Activated CD4-positive, alpha-beta memory T cell treated with anti-CD3 and anti-CD28 coated beads for 36 hours (primary cell): ENCODE data around the gene OR11A1. TPM values are rescaled to one million over a fixed set of nuclear protein-coding genes. Genes with fewer than 3 reads are reported as not detected.

ENCODE experiments used
- CTCF ChIA-PET: fragments of 350-600 bp; sonication (Branson Sonifier 250); formaldehyde crosslinking; loops from one replicate; lab custom pipeline; 2021; ENCODE audit warnings: antibody characterized with exemption, inconsistent platforms; lab: Charles Lee
- POLR2A ChIA-PET: fragments of 350-600 bp; sonication (Branson Sonifier 250); formaldehyde crosslinking; loops from one replicate; lab custom pipeline; 2021; ENCODE audit warnings: antibody characterized with exemption; lab: Charles Lee
- DNase-seq: peaks from one replicate; pipeline ENCODE4 v3.0.0-alpha.2; 2020
- H3K27ac Mint-ChIP-seq: one replicate; pipeline ENCODE4 v1.8.0; 2021; ENCODE audit warnings: mixed read lengths
- H3K27me3 Mint-ChIP-seq: one replicate; pipeline ENCODE4 v1.8.0; 2021; ENCODE audit warnings: mixed read lengths
- H3K36me3 Mint-ChIP-seq: one replicate; pipeline ENCODE4 v1.8.0; 2021; ENCODE audit warnings: mixed read lengths
- H3K4me1 Mint-ChIP-seq: one replicate; pipeline ENCODE4 v1.8.0; 2021; ENCODE audit warnings: low read depth, mixed read lengths
- H3K4me3 Mint-ChIP-seq: one replicate; pipeline ENCODE4 v1.8.0; 2021; ENCODE audit warnings: mild to moderate bottlenecking, mixed read lengths
- H3K9me3 Mint-ChIP-seq: one replicate; pipeline ENCODE4 v1.8.0; 2021; ENCODE audit warnings: mixed read lengths
- intact Hi-C: fragments of 100-400 bp; cut with micrococcal nuclease; formaldehyde crosslinking; loops from one replicate; pipeline ENCODE4 v1.15.1; 2023
- total RNA-seq, 2 experiments: library from RNA; stranded (reverse); gene quantifications; one replicate each; pipeline ENCODE4 v1.2.3, GENCODE V29; 2021

OR11A1 gene, protein sequence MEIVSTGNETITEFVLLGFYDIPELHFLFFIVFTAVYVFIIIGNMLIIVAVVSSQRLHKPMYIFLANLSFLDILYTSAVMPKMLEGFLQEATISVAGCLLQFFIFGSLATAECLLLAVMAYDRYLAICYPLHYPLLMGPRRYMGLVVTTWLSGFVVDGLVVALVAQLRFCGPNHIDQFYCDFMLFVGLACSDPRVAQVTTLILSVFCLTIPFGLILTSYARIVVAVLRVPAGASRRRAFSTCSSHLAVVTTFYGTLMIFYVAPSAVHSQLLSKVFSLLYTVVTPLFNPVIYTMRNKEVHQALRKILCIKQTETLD
- total RNA-seq: not detected

DNA sequence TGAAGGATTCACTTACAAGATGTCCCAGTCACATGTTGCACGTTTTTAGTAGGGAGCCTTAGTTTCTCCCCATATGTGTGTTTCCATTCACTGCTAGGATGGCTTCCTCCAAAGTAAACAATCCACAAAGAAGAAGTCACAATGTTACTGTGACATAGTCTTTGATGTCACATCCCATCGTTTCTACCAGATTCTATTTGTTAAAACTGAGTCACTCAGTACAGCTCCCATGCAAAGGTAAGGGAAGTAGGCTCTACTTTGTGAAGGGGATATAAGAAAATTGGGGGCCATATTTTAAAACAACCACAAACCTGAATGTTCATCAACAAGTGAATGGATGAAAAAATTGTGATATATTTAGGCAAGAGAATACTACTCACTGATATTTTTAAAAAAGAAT lies at the start of gene OR11A1, which contains the start of gene OR2H1:
Gene OR11A1 (minus strand): TSS at position 101 of the 400 bp plus-strand sequence. CDS start 29,430 bp downstream, outside the sequence.
Gene OR2H1 (plus strand): TSS at position 185 of the 400 bp plus-strand sequence. CDS start 4,615 bp downstream, outside the sequence.
- ChIA-PET CTCF (no interaction called here), POLR2A (no interaction called here)
- no peak for DNase-seq
- H3K4me3 Mint-ChIP-seq: no peak within 1 kb of the TSS
- H3K27me3 Mint-ChIP-seq: peaks cover 15% of the 10 kb centered on the region
- intact Hi-C loops: no loop called here
- H3K4me1 Mint-ChIP-seq: no peaks in the 10 kb centered on the region
- H3K36me3 Mint-ChIP-seq: no peaks in the 10 kb centered on the region
- no peak within 1 kb of the TSS for H3K27ac Mint-ChIP-seq
- H3K9me3 Mint-ChIP-seq: no peaks in the 10 kb centered on the region

DNA sequence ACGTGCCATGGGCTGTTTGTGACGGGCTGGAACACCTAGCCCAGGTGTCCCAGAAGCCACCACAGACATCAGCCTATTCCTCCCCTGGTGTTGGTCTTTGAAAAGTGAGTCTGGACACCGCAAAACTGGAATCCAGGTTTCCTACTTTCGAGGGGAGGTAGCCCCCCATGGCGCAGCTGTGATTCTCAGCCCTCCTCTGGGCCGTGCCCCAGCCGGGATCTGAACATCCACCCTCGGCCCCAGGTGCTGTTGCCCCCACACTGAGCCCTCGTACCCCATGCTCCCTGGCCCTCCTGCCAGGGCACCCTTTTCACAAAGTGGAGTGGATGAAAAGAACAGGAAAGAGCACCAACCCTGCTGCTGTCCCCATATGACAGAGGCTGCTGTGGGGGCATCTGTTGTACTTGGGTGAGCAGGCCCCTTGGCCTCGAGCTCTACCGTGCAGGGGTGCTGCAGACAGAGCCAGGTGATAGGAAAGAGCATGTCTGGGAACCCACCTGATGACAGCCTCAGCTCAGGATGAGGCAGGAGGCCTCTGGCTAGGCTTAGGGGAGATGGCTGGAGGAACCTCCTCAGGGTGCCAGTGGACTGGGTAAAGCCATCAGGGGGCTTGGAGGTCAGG lies 49.7 kb upstream of the OR11A1 start:
- POLR2A ChIA-PET: no interaction called here
- intact Hi-C loops: no loop called here
- H3K4me3 Mint-ChIP-seq: no peak overlapping the region

DNA sequence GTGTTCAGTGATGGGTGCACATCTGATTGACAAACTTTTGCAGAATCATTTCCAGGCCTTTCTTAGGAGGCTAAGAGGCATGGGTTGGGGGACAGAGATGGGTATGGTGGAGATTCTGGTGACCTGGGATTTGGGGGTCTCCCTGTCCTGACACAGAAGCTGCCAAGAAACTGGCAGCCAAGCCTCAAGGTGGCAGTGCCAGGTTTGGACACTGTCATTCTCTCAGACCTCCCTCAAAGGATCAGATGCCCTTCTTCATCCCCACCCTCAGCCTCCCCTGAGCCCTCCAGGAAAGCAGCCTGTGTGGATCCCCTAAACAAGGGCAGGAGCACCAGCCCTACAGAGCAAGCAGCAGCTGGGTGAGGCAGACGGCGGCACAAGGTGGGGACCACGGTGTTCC lies 48.9 kb upstream of the OR11A1 start:
- ChIA-PET POLR2A (no interaction called here), CTCF (no interaction called here)
- H3K27ac Mint-ChIP-seq: no peak overlapping the region
- no peaks in the 10 kb centered on the region for H3K4me1 Mint-ChIP-seq
- DNase-seq: no peak
- H3K27me3 Mint-ChIP-seq: peaks cover 8% of the 10 kb centered on the region
- no peaks in the 10 kb centered on the region for H3K36me3 Mint-ChIP-seq
- no peak overlapping the region for H3K4me3 Mint-ChIP-seq
- intact Hi-C loops: no loop called here
- H3K9me3 Mint-ChIP-seq: no peaks in the 10 kb centered on the region

More for the DNA sequence above, 49.7 kb upstream of the OR11A1 start:
- H3K4me1 Mint-ChIP-seq: no peaks in the 10 kb centered on the region
- no peak for DNase-seq
- no peaks in the 10 kb centered on the region for H3K36me3 Mint-ChIP-seq
- no peaks in the 10 kb centered on the region for H3K9me3 Mint-ChIP-seq
- peaks cover 8% of the 10 kb centered on the region for H3K27me3 Mint-ChIP-seq
- no peak overlapping the region for H3K27ac Mint-ChIP-seq
- CTCF ChIA-PET: no interaction called here

DNA sequence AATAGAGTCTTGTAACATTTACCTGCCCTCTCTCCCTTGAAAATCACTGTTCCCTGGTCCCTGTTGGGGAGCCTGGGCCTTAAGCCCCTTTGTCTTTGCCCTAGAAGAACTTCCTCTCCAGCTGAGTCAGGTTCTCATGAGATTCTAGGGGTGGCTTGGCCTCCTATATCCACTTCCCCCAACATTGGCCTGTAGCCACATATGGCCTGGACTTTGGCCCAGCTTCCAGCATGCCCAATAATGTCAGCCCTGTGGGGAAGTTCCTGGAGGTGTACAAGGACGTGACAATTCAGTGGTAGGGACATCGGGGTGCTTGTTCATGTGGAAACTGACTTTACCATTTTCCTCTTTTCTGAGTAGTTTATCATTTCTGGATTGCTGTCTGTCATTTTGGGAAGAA lies 48.1 kb upstream of the OR11A1 start:
- H3K27me3 Mint-ChIP-seq: peaks cover 11% of the 10 kb centered on the region
- DNase-seq: no peak
- intact Hi-C loops: no loop called here
- H3K36me3 Mint-ChIP-seq: no peaks in the 10 kb centered on the region
- H3K27ac Mint-ChIP-seq: no peak overlapping the region
- H3K4me3 Mint-ChIP-seq: no peak overlapping the region
- no peaks in the 10 kb centered on the region for H3K9me3 Mint-ChIP-seq
- CTCF ChIA-PET: no interaction called here
- POLR2A ChIA-PET: no interaction called here
- no peaks in the 10 kb centered on the region for H3K4me1 Mint-ChIP-seq

DNA sequence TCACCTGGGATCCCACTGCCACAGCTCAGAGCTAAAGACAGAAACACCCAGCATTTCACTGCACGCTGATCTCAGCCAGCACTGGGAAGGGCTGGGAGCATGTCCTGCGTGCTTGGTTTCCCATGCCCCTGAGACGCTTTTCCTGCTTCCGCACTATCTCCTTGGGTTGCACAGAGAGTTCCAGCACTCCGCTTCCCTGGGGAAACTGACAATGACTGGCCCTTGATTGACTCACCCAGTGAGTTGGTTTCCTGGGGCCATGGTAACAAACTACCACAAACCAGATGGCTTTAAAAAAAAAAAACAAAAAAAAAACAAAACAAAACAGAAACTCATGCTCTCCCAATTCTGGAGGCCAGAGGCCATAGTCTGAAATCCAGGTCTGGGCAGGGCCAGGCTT lies 45.7 kb upstream of the OR11A1 start:
- Mint-ChIP-seq H3K27ac (no peak overlapping the region), H3K4me3 (no peak overlapping the region), H3K27me3 (peaks cover 18% of the 10 kb centered on the region), H3K36me3 (no peaks in the 10 kb centered on the region), H3K4me1 (no peaks in the 10 kb centered on the region), H3K9me3 (no peaks in the 10 kb centered on the region)
- ChIA-PET CTCF (no interaction called here), POLR2A (no interaction called here)
- intact Hi-C loops: no loop called here
- no peak for DNase-seq

DNA sequence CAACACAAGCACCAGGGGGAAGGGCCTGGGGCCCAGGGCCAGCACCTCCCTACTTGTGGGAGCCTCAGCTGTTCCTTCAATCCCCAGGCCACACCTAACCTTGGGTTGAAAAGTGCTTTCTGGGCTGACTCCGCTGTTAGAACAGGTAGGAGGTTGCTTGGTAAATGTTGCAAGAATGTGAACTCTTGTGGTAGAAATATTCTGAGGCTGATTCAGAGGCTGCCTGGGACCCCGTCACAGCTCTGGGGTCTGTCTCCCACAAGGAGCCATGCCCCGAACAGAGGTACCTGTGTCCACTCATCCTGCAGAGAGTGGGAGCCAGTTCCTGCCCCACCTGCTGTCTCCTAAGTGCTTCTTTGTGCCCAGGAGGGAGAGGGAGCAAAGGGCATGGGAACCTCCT lies 45.3 kb upstream of the OR11A1 start:
- Mint-ChIP-seq H3K9me3 (no peaks in the 10 kb centered on the region), H3K4me1 (no peaks in the 10 kb centered on the region), H3K27ac (no peak overlapping the region), H3K27me3 (peaks cover 22% of the 10 kb centered on the region), H3K4me3 (no peak overlapping the region), H3K36me3 (no peaks in the 10 kb centered on the region)
- intact Hi-C loops: no loop called here
- CTCF ChIA-PET: no interaction called here
- POLR2A ChIA-PET: no interaction called here
- no peak for DNase-seq

DNA sequence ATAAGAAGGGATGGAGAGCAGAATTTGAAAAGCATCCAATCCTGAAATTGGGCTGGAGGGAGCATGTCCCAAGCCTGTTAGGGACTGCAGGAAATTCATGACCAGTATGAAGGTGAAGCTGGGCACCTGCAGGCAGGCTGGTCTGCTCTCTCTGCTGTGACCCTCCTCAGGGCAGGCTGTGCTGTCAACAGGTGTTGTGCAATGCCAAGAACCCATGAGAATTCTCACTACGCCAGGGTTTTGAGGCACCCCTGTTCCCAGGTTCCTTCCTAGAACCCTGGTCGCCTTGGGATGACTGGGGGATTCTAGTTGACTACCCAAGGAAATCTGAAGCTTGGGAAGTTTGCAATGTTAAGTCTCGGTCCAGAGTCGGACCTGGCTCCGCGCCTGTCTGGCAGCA lies 44.2 kb upstream of the OR11A1 start:
- no peak overlapping the region for H3K27ac Mint-ChIP-seq
- no peaks in the 10 kb centered on the region for H3K36me3 Mint-ChIP-seq
- peaks cover 27% of the 10 kb centered on the region for H3K27me3 Mint-ChIP-seq
- intact Hi-C loops: no loop called here
- H3K4me1 Mint-ChIP-seq: no peaks in the 10 kb centered on the region
- H3K4me3 Mint-ChIP-seq: no peak overlapping the region
- ChIA-PET POLR2A (no interaction called here), CTCF (interaction anchor here (0.6 kb wide), 1 partner anchor 669 kb away, joined by 3 read pairs; no protein-coding TSS in a partner anchor)
- no peaks in the 10 kb centered on the region for H3K9me3 Mint-ChIP-seq
- no peak for DNase-seq

DNA sequence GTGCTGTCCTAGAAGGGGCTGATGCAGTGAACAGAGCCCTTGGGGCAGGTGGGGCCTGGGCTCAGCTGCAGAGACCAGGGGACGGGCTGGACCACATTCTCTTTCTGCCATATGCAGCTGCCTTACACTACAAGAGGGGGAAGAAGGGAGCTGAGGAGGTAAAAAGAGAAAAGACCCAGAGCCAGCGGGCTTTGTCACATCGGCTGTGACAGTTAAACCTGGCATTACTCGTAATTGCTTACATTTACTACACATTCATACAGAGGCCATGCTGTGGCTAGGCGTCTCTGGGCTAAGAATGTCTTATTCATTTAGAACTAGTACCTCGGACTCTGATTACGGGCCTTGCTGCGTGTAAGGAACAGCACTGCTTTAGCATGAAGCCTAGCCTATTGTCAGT lies 43.7 kb upstream of the OR11A1 start:
- intact Hi-C loops: no loop called here
- ChIA-PET POLR2A (no interaction called here), CTCF (interaction anchor here (0.6 kb wide), 1 partner anchor 669 kb away, joined by 3 read pairs; no protein-coding TSS in a partner anchor)

DNA sequence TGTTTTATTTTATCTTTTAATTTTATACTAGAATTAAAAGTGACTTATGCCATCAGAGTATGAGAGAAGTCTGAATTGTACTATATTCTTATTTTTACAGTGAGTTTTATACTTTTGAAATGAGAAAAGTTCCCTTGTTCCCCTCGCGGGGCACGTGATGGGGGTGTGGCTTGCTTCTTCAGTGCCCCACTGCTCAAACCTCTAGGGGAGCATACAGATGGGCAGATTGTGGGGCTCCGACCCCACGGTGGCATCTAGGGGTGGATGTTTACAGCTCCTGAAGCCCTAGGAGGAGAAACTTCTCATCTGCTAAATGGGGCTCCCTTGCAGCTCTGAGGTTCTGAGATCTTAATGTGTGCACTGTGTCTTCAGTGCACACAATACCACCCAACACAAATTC lies 42.8 kb upstream of the OR11A1 start:
- no peaks in the 10 kb centered on the region for H3K36me3 Mint-ChIP-seq
- H3K27me3 Mint-ChIP-seq: peaks cover 27% of the 10 kb centered on the region
- no peak overlapping the region for H3K27ac Mint-ChIP-seq
- DNase-seq: no peak
- ChIA-PET POLR2A (no interaction called here), CTCF (no interaction called here)
- no peaks in the 10 kb centered on the region for H3K9me3 Mint-ChIP-seq
- intact Hi-C loops: no loop called here
- no peak overlapping the region for H3K4me3 Mint-ChIP-seq
- H3K4me1 Mint-ChIP-seq: no peaks in the 10 kb centered on the region

More for the DNA sequence above, 43.7 kb upstream of the OR11A1 start:
- no peak for DNase-seq
- no peak overlapping the region for H3K4me3 Mint-ChIP-seq
- H3K36me3 Mint-ChIP-seq: no peaks in the 10 kb centered on the region
- no peak overlapping the region for H3K27ac Mint-ChIP-seq
- H3K4me1 Mint-ChIP-seq: no peaks in the 10 kb centered on the region
- H3K9me3 Mint-ChIP-seq: no peaks in the 10 kb centered on the region
- H3K27me3 Mint-ChIP-seq: peaks cover 27% of the 10 kb centered on the region

DNA sequence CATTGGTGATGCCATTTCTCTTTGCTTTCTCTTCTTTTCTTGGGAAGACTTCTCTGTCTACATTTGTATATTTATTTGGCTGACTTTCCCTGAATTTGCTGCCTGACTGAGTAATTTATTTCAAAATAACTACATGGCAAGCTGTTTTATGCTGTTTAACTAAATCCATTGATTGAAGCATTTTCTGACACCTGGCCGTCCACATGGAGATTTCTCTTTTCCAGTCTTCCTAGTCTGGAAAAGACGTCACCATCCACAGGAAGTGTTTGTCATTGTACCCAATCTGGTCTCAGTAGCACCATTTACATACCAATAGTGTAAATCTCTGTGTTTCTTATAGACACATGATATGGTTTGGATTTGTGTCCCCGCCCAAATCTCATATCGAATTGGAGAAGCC lies 40.1 kb upstream of the OR11A1 start:
- Mint-ChIP-seq H3K4me3 (no peak overlapping the region), H3K36me3 (no peaks in the 10 kb centered on the region), H3K27ac (no peak overlapping the region), H3K9me3 (no peaks in the 10 kb centered on the region), H3K27me3 (peaks cover 25% of the 10 kb centered on the region), H3K4me1 (no peaks in the 10 kb centered on the region)
- DNase-seq: no peak
- intact Hi-C loops: no loop called here
- ChIA-PET CTCF (no interaction called here), POLR2A (no interaction called here)

DNA sequence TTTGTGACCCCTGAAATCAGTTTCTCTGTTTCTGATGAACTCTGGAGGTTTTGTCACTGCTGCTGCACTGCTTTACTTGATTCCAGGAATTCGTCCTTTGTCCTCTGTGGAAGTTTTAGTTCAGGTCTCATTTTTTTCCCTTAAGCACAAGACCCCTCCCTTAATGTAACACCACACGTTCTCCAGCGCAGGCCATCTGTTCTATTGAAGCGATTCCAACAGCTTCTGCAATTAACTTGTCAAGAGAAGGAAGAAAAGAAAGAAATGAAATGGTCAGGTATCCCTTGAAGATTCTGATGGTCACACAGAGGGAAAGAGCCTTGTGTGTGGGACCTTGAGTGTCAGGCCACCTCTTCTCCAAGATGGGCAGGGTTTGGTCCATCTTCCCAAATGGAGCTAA lies 38.7 kb upstream of the OR11A1 start:
- CTCF ChIA-PET: no interaction called here
- H3K9me3 Mint-ChIP-seq: no peaks in the 10 kb centered on the region
- H3K36me3 Mint-ChIP-seq: no peaks in the 10 kb centered on the region
- no peak overlapping the region for H3K27ac Mint-ChIP-seq
- DNase-seq: no peak
- H3K27me3 Mint-ChIP-seq: peaks cover 25% of the 10 kb centered on the region
- no peaks in the 10 kb centered on the region for H3K4me1 Mint-ChIP-seq
- no peak overlapping the region for H3K4me3 Mint-ChIP-seq
- POLR2A ChIA-PET: no interaction called here
- intact Hi-C loops: no loop called here

DNA sequence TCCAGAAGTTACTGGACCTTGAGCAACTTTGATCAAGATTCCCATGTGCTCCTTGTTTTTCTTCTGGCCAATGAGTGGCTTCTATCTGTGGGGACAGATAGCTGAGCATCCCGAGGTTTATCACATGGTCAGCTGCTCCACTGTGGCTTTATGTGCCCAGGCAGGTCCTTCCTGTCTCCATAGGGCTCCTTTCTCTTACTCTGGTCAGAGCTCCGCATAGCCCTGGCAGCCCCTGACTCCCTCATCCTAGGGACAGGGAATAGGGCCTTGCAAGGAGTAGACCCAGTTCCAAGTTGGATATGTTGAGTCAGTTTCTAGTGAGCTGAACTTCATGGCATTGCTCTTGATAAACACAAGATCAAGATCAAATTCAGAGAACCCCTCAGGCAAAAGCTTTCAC lies 37.3 kb upstream of the OR11A1 start:
- DNase-seq: no peak
- ChIA-PET POLR2A (no interaction called here), CTCF (no interaction called here)
- Mint-ChIP-seq H3K4me1 (no peaks in the 10 kb centered on the region), H3K27ac (no peak overlapping the region), H3K4me3 (no peak overlapping the region), H3K9me3 (no peaks in the 10 kb centered on the region), H3K36me3 (no peaks in the 10 kb centered on the region), H3K27me3 (peaks cover 28% of the 10 kb centered on the region)
- intact Hi-C loops: no loop called here

DNA sequence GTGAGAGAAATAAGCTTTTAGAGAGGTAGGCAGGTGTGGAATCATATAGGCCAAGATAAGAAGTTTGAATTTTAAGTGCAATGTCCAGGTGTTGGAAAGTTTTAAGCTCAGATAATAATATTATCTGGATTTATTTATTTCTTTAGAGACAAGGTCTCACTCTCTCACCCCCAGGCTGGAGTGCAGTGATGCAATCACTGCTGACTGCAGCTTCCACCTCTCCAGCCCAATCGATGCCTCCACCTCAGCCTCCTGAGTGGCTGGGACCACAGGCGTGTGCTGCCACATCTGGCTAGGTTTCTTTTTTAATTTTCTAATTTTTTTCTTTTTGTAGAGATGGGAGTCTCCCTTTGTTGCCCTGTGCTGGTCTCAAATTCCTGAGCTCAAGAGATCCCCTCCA lies 36.4 kb upstream of the OR11A1 start:
- H3K27ac Mint-ChIP-seq: no peak overlapping the region
- DNase-seq: no peak
- no peaks in the 10 kb centered on the region for H3K4me1 Mint-ChIP-seq
- intact Hi-C loops: no loop called here
- H3K36me3 Mint-ChIP-seq: no peaks in the 10 kb centered on the region
- CTCF ChIA-PET: no interaction called here
- no peaks in the 10 kb centered on the region for H3K9me3 Mint-ChIP-seq
- peaks cover 25% of the 10 kb centered on the region for H3K27me3 Mint-ChIP-seq
- POLR2A ChIA-PET: no interaction called here
- no peak overlapping the region for H3K4me3 Mint-ChIP-seq
